Endothelial cell of umbilical vein (primary cell): ENCODE measurements around the gene PRKD1. TPM values are rescaled to one million over a fixed set of nuclear protein-coding genes. Genes with fewer than 3 reads are reported as not detected.

Source experiments
- BruUV-seq: library from RNA; stranded (reverse); fragments of 400-500 nt; replicated peaks from 2 replicates; lab custom pipeline; 2021; lab: Mats Ljungman, UMichigan
- CTCF ChIA-PET: fragments of 300-600, 350-600 bp; sonication (Branson Sonifier 250); formaldehyde crosslinking; loops from one replicate; lab custom pipeline; 2021; ENCODE audit warnings: antibody characterized with exemption, inconsistent platforms; lab: Charles Lee
- POLR2A ChIA-PET: fragments of 300-600, 350-600 bp; sonication (Branson Sonifier 250); formaldehyde crosslinking; loops from one replicate; lab custom pipeline; 2021; ENCODE audit warnings: antibody characterized with exemption, inconsistent platforms; lab: Charles Lee
- DNase-seq: peaks from one replicate; pipeline ENCODE4 v3.0.0-alpha.2; 2011; ENCODE audit warnings: low read depth, low spot score
- FAIRE-seq: peaks from 2 replicates; lab custom pipeline; 2011; peaks lifted over from hg19 to GRCh38; lab: Jason Lieb, UNC
- H2AFZ ChIP-seq: 2 replicates; pipeline ENCODE4 v1.6.0; 2012; ENCODE audit warnings: low read depth, low read length, control low read depth, inconsistent platforms
- H3K27ac ChIP-seq: 2 replicates; pipeline ENCODE4 v1.5.1; 2011; ENCODE audit warnings: low read depth, mild to moderate bottlenecking, control low read depth, low read length, moderate library complexity; ENCODE audit not compliant: insufficient read depth
- H3K27me3 ChIP-seq, 2 experiments: 2 replicates each; pipeline versions ENCODE4 v1.6.0 to v1.6.1; 2011; ENCODE audit warnings: low read length in 2 of 2, mixed read lengths in 1 of 2; ENCODE audit not compliant: control insufficient read depth in 2 of 2, insufficient read depth in 2 of 2
- H3K36me3 ChIP-seq, 2 experiments: 2 replicates in 1 of 2; 3 replicates in 1 of 2; pipeline ENCODE4 v1.5.1; 2011; ENCODE audit warnings: low read length in 2 of 2, mild to moderate bottlenecking in 1 of 2, moderate library complexity in 1 of 2; ENCODE audit not compliant: control insufficient read depth in 2 of 2, insufficient read depth in 2 of 2; ENCODE audit errors: extremely low read depth in 1 of 2
- H3K4me1 ChIP-seq: 3 replicates; pipeline ENCODE4 v1.5.1; 2011; ENCODE audit warnings: mild to moderate bottlenecking, low read length; ENCODE audit not compliant: control insufficient read depth, insufficient read depth; ENCODE audit errors: extremely low read depth
- H3K4me2 ChIP-seq: 2 replicates; pipeline ENCODE4 v1.6.1; 2011; ENCODE audit warnings: low read length, control low read depth, mixed read lengths; ENCODE audit not compliant: insufficient read depth
- H3K4me3 ChIP-seq, 3 experiments: fragments of 200-600 bp in 1 of 3; sonication (generic), shearing (Covaris generic) in 1 of 3; replicated peaks in 1 of 3; 2 replicates each; pipeline ENCODE4 v1.5.1; 2011 to 2016; ENCODE audit warnings: control low read depth in 3 of 3, low read length in 3 of 3, mild to moderate bottlenecking in 2 of 3, inconsistent platforms in 1 of 3, low read depth in 1 of 3, moderate library complexity in 1 of 3; ENCODE audit not compliant: insufficient read depth in 1 of 3
- H3K79me2 ChIP-seq: 2 replicates; pipeline ENCODE4 v1.6.0; 2012; ENCODE audit warnings: low read length, inconsistent platforms; ENCODE audit not compliant: control insufficient read depth, insufficient read depth
- H3K9ac ChIP-seq: replicated peaks from 2 replicates; pipeline ENCODE3; 2011; ENCODE audit warnings: low read length, control low read depth; ENCODE audit not compliant: insufficient read depth; ENCODE audit errors: extremely low read depth
- H3K9me1 ChIP-seq: replicated peaks from 3 replicates; pipeline ENCODE4 v1.6.0; 2011; ENCODE audit warnings: mild to moderate bottlenecking, low read length; ENCODE audit not compliant: control insufficient read depth, insufficient read depth; ENCODE audit errors: extremely low read depth
- H3K9me3 ChIP-seq: replicated peaks from 2 replicates; pipeline ENCODE4 v1.5.1; 2012; ENCODE audit warnings: low read length, inconsistent platforms; ENCODE audit not compliant: control insufficient read depth, insufficient read depth
- H4K20me1 ChIP-seq: replicated peaks from 2 replicates; pipeline ENCODE3; 2011; ENCODE audit warnings: mild to moderate bottlenecking, low read length; ENCODE audit not compliant: control insufficient read depth, insufficient read depth; ENCODE audit errors: extremely low read depth
- EZH2 ChIP-seq: IDR thresholded peaks from 2 replicates; pipeline ENCODE4 v1.6.1; 2012; ENCODE audit warnings: borderline replicate concordance, low read depth, mild to moderate bottlenecking, moderate library complexity, low read length, inconsistent platforms; ENCODE audit not compliant: severe bottlenecking
- FOS ChIP-seq: IDR thresholded peaks from 2 replicates; pipeline ENCODE4 v1.6.1; 2011; ENCODE audit warnings: mild to moderate bottlenecking, low read length, moderate library complexity, borderline replicate concordance; ENCODE audit not compliant: insufficient read depth
- JUN ChIP-seq: IDR thresholded peaks from 2 replicates; pipeline ENCODE4 v1.6.1; 2011; ENCODE audit warnings: borderline replicate concordance, low read depth; ENCODE audit not compliant: insufficient read length, insufficient read depth
- MYC ChIP-seq: IDR thresholded peaks from one replicate; pipeline ENCODE4 v1.6.1; 2011; ENCODE audit warnings: mild to moderate bottlenecking, low read depth, low read length
- POLR2A ChIP-seq: IDR thresholded peaks from 2 replicates; pipeline ENCODE4 v1.6.1; 2012; ENCODE audit warnings: low read depth, mild to moderate bottlenecking, control low read depth, low read length
- POLR2AphosphoS5 ChIP-seq: IDR thresholded peaks from 2 replicates; pipeline ENCODE4 v1.6.1; 2012; ENCODE audit warnings: low read depth, mild to moderate bottlenecking, control low read depth, low read length, moderate library complexity; ENCODE audit not compliant: insufficient read depth
- dilution Hi-C: fragments of 300-500 bp; cut with MboI; formaldehyde crosslinking; loops from one replicate; pipeline ENCODE4 v1.15.0; 2019; ENCODE audit warnings: low sequenced_read_pairs; ENCODE audit not compliant: extremely low pct_ligation_motif_present
- intact Hi-C: fragments of 100-400 bp; cut with micrococcal nuclease; formaldehyde crosslinking; loops from one replicate; pipeline ENCODE4 v1.10.0; 2022
- polyA plus RNA-seq, 4 experiments: library from polyadenylated mRNA; depleted of rRNA in 3 of 4; stranded (reverse) in 3 of 4; unstranded in 1 of 4; fragments of >200 nt; gene quantifications; 2 replicates each; pipeline versions ENCODE4 v1.2.1 to v1.2.3, GENCODE V29; 2011 to 2012; ENCODE audit warnings: missing spikeins in 1 of 4
- total RNA-seq: library from RNA; stranded (reverse); gene quantifications from 2 replicates; pipeline ENCODE4 v1.2.3, GENCODE V29; 2021
- TF ChIP-seq, protein P1 (sequence below), 2 donors: IDR thresholded peaks; 1 replicate in 1 of 2; 2 replicates in 1 of 2; pipeline ENCODE4 v1.5.1; 2011; ENCODE audit warnings: low read length in 2 of 2, mild to moderate bottlenecking in 2 of 2, moderate library complexity in 2 of 2, control low read depth in 1 of 2, inconsistent platforms in 1 of 2, low read depth in 1 of 2; ENCODE audit not compliant: insufficient read depth in 1 of 2; ENCODE audit errors: extremely low read depth in 1 of 2
- TF ChIP-seq, protein P2 (sequence below): IDR thresholded peaks from 2 replicates; pipeline ENCODE4 v1.6.1; 2011; ENCODE audit not compliant: insufficient read depth, insufficient read length

Gene PRKD1
- total and polyA plus RNA-seq, 2 donors (not counting 3 experiments of a cell fraction or from before 2014, with no cell fraction given) = 3.9 to 10.9 TPM

DNA sequence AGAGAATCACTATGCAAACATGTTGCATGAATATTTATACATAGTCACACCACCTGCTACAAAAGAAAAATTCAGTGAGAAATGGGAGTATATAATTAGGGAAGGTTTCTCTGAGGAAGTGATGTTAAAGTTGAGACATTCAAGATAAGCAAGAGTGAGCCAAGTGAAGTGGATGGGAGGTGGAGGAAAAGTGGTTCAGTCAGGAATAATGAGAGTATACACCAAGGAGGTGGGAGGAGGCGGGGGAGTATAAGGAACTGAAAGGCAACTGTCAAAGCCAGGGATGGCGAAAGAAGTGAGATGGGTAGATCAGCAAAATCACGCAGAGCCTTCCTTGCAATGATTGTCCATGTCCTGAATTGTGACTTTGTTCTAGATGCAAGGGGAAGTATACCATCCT, 33.7 kb downstream of the PRKD1 start:
- dilution Hi-C loops (no loop called here), intact Hi-C loops (no loop called here)
- H3K4me1 ChIP-seq = no peaks in the 10 kb centered on the region
- no peak overlapping the region for H3K9ac ChIP-seq
- no peaks in the 10 kb centered on the region for H3K27me3 ChIP-seq
- peaks cover 2% of the 10 kb centered on the region for H4K20me1 ChIP-seq
- H3K4me2 ChIP-seq = no peak overlapping the region
- H3K9me1 ChIP-seq = no peaks in the 10 kb centered on the region
- H3K4me3 ChIP-seq = no peak overlapping the region
- no peaks in the 10 kb centered on the region for H3K79me2 ChIP-seq
- no peak overlapping the region for H3K27ac ChIP-seq
- TF ChIP-seq JUN (no peak), EZH2 (no peak), MYC (no peak), FOS (no peak), POLR2A (no peak), POLR2AphosphoS5 (no peak)
- TF ChIP-seq, protein P1, sequence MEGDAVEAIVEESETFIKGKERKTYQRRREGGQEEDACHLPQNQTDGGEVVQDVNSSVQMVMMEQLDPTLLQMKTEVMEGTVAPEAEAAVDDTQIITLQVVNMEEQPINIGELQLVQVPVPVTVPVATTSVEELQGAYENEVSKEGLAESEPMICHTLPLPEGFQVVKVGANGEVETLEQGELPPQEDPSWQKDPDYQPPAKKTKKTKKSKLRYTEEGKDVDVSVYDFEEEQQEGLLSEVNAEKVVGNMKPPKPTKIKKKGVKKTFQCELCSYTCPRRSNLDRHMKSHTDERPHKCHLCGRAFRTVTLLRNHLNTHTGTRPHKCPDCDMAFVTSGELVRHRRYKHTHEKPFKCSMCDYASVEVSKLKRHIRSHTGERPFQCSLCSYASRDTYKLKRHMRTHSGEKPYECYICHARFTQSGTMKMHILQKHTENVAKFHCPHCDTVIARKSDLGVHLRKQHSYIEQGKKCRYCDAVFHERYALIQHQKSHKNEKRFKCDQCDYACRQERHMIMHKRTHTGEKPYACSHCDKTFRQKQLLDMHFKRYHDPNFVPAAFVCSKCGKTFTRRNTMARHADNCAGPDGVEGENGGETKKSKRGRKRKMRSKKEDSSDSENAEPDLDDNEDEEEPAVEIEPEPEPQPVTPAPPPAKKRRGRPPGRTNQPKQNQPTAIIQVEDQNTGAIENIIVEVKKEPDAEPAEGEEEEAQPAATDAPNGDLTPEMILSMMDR (IDR thresholded peaks at IDR 0.05; ENCODE audit: extremely low read depth in 1 of 2, insufficient read depth in 1 of 2, low read depth in 1 of 2, low read length in 2 of 2) = no peak
- TF ChIP-seq, protein P2, sequence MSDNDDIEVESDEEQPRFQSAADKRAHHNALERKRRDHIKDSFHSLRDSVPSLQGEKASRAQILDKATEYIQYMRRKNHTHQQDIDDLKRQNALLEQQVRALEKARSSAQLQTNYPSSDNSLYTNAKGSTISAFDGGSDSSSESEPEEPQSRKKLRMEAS = no peak
- DNase-seq (no peak), FAIRE-seq (no peak)
- POLR2A ChIA-PET = no interaction called here
- CTCF ChIA-PET = no interaction called here
- no peaks in the 10 kb centered on the region for H3K36me3 ChIP-seq
- H3K9me3 ChIP-seq = no peaks in the 10 kb centered on the region
- H2AFZ ChIP-seq = no peak overlapping the region
- BruUV-seq = no TSS peak
